HG02852 (cell line): ENCODE data around the gene PTPRJ.
"Not testable (repeated sequence)": the region's sequence is repeated elsewhere in the genome, so short reads cannot be mapped to it uniquely, and the experiment has no call there.

ENCODE experiments used
- ATAC-seq: cut with Tn5 transposase; IDR thresholded peaks from one replicate; pipeline ENCODE4 v1.9.1; 2021; ENCODE audit warnings: mild to moderate bottlenecking, moderate library complexity; ENCODE audit not compliant: unreplicated experiment

PTPRJ gene

DNA sequence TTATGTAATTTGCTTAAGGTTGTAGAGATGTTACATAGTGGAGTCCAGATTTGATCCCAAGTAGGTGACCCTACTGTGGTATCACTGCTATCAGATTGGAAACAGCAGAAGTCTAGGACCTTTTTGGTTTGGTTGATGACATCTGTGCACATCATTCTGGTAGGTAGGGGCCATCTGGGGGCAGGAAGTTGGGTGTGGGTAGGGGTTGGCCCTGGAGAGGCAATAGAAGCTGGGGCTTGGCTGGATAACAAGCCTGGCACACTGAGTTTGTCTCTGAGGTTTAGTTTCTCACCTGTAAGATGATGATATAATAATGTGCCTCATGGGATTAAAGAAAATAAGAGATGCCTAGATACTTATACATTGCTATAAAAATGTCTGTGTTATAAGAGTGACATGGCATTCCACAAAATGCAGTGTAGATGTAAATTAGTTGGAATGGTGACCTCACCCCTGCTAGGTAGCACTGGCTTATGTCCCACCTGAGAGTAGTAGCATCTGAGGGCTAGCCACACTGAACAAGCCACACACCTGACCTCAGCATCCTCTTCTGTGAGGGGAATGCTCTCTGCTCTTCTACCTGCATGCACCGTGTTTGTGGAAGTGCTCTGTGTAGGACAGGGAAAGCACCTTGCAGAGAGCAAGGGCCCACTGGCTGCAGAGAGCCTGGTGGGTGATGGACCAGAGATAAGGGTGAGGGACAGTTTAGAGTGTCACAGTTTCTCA is 36.9 kb downstream of the PTPRJ start:
- no peak for ATAC-seq

- no peak for ATAC-seq
These were observed 37.6 kb downstream of the PTPRJ start for GRCh38 chr11:48017831-48018527.

- ATAC-seq: no peak
These were observed 38.3 kb downstream of the PTPRJ start for GRCh38 chr11:48018528-48019216.

DNA sequence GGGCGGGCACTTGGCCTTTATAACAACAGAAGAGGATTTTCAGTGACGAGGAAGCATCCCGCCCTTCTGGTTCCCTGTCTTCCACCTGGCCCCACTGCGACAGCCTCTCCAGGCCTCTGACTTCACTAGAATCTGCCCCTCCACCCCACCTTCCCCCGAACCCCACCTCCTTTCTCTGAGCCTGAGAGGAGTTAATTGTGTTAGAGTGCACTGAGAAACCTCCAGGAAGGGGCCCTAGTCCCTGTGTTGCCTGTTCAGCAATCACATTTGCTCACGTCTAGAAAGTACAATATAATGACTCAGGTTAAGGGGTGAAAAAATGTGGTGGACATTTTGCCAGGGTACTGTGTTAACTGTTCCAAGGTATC is 38.8 kb downstream of the PTPRJ start:
- ATAC-seq: no peak

DNA sequence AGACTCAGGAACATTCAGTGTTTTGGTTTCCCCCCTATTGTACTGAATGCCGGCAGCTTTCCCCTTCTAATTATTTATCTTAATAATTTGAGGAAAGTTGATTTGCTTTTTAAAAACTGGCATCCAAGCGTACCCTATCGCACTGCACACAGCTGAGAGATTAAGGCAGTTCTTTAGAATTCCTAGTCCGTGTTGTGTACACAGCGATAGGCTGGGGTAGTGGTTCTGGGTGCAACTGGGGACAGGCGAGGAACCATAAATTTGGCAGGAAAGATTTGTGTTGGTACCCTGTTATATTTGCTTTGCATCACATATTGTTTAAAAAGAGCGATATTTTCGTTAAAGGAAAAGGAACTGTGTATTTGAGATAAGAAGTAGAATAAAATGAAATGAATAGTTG is 39.2 kb downstream of the PTPRJ start:
- ATAC-seq: no peak

- ATAC-seq: peak; percentile 79
These were observed 39.9 kb downstream of the PTPRJ start for GRCh38 chr11:48020092-48020755.

DNA sequence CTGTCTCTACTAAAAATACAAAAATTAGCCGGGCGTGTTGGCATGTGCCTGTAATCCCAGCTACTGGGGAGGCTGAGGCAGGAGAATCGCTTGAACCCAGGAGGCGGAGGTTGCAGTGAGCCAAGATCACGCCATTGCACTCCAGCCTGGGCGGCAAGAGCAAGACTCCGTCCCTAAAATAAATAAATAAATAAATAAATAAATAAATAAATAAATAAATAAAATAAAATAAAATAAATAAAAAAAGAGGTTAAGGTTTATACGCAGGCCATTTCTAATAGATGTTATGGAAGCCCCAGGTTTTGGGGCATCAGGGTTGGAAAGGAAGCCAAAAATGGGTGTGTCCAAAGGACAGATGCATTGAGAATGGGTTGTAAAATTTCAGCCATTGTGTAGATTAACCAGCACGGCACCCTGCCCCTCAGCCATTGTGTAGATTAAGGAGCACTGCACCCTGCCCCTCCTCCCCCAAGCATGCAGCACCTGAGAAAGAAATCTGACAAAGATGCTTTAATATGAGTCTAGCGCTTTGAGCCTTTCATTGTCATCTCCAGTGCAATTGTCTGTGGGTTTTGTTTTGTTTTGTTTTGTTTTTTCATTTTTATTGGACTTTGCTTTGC is 41.0 kb downstream of the PTPRJ start:
- not testable (repeated sequence) for ATAC-seq

- ATAC-seq: no peak
These were observed 42.1 kb downstream of the PTPRJ start for GRCh38 chr11:48022445-48022844.

GRCh38 chr11:48023608-48024007 is 43.2 kb downstream of the PTPRJ start:
- ATAC-seq: not testable (repeated sequence)

DNA sequence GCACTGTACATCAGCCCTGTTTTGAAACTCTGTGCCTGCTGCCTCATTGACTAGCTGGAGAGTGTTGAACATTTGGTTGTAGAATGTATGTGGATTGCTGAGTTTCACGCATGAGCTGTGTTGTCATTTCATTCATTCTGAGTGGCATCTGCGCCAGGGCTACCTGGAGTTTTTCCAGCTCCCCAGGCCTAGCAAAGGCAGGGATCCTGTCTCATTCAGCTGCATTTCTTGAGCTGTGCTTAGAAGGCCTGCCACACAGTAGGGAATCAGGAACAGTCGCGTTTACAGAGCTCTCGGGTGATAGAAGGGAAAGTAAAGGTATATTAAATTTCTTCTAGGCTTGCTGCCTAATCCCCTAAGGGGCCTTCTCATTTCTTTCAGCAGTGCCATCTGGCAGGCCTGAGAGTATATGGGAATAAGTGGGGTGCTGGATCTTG is 44.3 kb downstream of the PTPRJ start:
- no peak for ATAC-seq

DNA sequence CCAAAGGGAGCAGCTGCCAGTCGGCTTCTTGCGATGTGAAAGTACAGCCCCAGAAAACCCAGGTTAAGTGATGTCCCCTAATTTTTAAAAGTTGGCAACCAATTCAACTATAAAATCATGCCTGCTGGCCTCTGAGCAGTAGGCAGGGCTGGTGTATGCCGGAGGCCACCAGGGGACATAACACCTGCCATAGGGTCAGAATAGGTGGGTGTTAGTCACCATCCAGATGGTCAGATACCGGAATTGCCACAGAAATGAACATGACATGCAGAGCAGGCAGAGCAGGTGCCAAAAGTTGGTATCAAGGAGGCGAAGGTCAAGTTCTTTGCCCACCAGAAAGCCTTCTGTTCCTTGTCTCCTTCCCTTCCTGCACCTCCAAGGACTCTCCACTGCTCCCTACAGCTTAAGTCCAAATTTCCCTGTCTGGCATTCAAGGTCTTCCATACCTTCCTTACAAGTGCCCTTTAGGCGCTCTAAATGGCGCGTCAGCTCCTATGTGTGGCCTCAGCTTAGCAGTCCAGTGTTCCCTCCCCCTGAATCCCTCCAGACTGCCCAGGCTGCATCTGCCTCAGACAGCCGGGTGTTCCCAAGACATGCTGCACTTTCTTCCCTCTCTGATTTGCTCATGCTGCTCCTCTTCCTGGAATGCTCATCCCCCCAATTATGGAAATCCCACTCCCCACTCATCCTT is 45.1 kb downstream of the PTPRJ start:
- ATAC-seq: no peak

DNA sequence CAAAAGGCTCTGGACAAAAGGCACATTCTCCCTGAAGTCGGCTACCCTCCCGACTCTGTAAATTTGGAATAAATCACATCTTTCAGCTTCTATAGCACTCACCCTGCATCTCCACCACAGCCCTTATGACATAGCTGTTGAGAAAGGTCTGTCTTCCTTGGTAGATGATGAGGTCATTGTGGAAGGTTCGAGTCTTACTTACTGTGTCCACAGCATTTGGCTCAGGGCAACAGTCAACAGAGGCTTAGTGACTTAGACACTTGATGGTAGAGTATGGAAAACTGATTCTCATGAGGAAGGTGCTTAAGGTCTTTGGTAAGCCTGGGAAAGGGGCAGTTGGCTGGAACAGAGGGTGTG is 45.6 kb downstream of the PTPRJ start:
- no peak for ATAC-seq

DNA sequence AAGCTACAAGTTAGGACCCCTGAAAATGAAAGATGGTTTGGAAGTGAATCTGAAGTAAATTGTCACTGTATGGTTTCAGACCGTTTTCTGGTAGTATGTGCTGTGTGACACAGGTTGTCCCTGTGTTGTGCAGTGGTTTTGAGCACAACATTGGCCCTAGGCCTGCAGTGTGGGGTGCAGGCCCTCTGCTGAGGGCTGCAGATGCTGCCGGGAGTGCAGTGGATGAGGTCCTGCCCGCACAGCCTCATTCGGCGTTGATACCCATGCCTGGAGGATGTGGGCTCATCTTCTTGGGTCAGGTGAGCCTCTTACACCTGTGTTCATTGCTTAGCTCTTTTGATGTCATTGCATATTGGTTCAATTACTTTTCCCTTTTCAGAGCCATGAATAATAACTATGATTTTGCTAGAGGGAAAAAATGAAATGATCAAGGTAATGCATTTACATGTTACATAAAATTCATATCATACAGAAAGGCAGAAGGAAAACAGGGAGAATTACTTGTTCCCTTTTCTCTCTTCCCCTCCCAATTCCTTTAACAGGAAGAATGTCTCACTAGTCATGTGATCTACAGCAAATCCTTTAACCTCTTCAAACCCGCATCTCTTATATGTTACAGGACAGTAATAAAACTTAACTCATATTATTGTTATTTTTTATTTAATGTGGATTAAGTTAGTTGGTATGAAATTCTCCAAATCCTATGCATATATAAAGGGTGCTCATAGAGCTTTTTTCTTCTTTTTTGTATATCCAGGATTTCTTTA is 48.7 kb downstream of the PTPRJ start:
- no peak for ATAC-seq

GRCh38 chr11:48029681-48030290 is 49.4 kb downstream of the PTPRJ start:
- no peak for ATAC-seq

DNA sequence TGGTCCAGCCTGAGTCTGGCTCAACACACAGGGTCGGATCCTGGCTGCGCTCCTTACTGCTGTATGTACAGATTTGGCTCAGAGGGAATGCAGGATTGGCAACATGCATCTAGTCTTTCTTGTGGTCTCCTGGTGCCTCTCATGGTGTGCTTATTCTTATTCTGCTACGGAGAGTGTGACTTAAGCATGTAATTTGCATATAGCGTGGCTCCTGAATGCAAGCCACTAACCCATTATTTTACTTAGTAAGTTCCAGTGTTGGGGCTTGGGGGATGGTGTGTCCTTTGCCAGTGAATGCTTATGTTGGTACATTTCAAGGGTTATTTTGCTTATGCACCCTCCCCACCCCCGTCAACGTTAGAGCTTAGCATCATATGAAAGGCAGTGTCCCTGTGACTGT is 51.2 kb downstream of the PTPRJ start:
- peak; percentile 42 for ATAC-seq

DNA sequence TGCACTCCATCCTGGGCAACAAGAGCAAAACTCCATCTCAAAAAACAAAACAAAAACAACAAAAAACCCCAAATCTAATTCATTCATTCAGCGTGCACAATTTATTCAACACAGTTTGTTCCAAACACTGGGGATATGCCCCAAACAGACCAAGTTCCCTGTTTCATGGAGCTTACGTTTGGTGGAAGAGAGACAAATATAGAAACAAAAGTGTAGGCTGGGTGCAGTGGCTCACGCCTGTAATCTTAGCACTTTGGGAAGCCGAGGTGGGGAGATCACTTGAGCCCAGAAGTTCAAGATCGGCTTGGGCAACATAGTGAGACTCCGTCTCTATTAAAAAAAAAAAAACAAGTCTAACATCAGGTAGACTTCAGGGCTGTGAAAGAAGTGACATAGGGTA is 52.4 kb downstream of the PTPRJ start:
- ATAC-seq: no peak

DNA sequence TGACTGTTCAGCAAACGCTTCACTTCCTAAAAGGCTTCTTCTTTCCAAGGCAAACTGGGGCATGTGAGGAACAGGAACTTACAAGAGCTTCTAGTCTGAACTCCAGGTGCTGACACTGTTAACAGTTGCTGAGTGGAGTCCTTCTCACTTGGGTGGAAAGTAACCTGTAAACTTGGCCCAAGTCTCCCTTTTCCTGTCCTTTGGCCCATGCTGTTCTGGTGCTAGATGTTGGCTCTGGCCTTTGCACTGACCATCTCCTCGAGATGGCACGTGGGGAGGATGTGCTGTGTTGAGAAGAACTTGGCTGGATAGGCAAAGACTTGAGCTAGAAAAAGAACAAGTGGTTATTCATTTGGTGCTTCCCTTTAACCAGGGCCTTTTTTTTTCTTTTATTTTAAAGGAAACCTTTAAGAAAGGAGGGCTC is 53.6 kb downstream of the PTPRJ start:
- ATAC-seq: no peak

GRCh38 chr11:48034926-48035871 is 54.8 kb downstream of the PTPRJ start:
- no peak for ATAC-seq
